ENCODE data around the gene MACROH2A2. TPM values are rescaled to one million over a fixed set of nuclear protein-coding genes. Genes with fewer than 3 reads are reported as not detected.

Gene MACROH2A2
- total and polyA plus RNA-seq, 2 donors (not counting 1 experiment from before 2014, with no cell fraction given): not detected

DNA sequence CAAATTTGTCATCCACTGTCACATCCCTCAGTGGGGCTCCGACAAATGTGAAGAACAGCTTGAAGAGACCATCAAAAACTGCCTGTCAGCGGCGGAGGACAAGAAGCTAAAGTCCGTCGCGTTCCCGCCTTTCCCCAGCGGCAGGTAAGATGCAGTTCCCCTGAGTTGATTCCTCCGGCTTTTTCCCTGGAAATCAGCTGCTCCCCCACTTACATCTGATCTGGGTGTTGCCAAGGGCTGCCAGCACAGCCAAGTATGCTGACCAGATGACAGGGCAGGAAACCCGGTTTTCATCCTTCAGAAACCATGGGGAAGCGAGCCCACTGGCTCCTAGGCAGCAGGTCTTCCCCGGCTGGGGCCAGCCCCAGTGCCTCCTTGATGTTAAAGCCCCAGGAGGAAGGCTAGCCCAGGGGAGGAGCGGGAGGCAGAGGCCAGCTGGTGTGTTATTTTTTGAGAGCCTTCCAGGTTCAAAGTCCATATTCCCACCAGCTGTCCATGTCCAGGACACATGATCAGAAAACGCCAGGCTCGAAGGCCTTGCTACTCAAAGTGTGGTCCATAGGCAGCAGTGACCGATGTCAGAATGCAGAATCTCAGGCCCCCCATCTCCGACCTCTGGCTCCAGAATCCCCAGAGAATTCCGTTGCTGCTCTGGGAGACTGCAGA lies 56.6 kb downstream of the MACROH2A2 start:
- H3K9me3 Mint-ChIP-seq (ENCODE audit: insufficient read depth): no peaks in the 10 kb centered on the region
- ChIA-PET CTCF (no interaction called here), POLR2A (no interaction called here)
- peaks cover 0 to 3% of the 10 kb centered on the region in 2 experiments for H3K36me3 ChIP-seq (replicated peaks in 1 of 2; ENCODE audit: control extremely low read depth in 1 of 2, control insufficient read depth in 1 of 2, extremely low read depth in 1 of 2, insufficient read depth in 2 of 2, low read length in 1 of 2)
- H3K4me3 ChIP-seq (ENCODE audit: control extremely low read depth in 1 of 5, extremely low read depth in 1 of 5, insufficient read depth in 1 of 5, low read depth in 2 of 5, low read length in 4 of 5): no peak overlapping the region
- H3K27me3 Mint-ChIP-seq: no peaks in the 10 kb centered on the region
- no peak for TF ChIP-seq EZH2 (IDR thresholded peaks at IDR 0.05; ENCODE audit: borderline replicate concordance, insufficient read depth, low read depth, low read length, poor library complexity, severe bottlenecking)
- TF ChIP-seq, protein P1, sequence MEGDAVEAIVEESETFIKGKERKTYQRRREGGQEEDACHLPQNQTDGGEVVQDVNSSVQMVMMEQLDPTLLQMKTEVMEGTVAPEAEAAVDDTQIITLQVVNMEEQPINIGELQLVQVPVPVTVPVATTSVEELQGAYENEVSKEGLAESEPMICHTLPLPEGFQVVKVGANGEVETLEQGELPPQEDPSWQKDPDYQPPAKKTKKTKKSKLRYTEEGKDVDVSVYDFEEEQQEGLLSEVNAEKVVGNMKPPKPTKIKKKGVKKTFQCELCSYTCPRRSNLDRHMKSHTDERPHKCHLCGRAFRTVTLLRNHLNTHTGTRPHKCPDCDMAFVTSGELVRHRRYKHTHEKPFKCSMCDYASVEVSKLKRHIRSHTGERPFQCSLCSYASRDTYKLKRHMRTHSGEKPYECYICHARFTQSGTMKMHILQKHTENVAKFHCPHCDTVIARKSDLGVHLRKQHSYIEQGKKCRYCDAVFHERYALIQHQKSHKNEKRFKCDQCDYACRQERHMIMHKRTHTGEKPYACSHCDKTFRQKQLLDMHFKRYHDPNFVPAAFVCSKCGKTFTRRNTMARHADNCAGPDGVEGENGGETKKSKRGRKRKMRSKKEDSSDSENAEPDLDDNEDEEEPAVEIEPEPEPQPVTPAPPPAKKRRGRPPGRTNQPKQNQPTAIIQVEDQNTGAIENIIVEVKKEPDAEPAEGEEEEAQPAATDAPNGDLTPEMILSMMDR (IDR thresholded peaks at IDR 0.05): no peak
- H3K4me3 Mint-ChIP-seq: no peak overlapping the region
- DNase-seq: no peak
- no peaks in the 10 kb centered on the region for H4K20me1 ChIP-seq (ENCODE audit: control insufficient read depth, insufficient read depth, low read length, poor library complexity, severe bottlenecking)
- ATAC-seq (ENCODE audit: low read depth): no peak
- H3K79me2 ChIP-seq (ENCODE audit: control insufficient read depth, insufficient read depth, low read length): no peaks in the 10 kb centered on the region
- no peaks in the 10 kb centered on the region for H3K27me3 ChIP-seq (replicated peaks in 1 of 4; ENCODE audit: control extremely low read depth in 1 of 4, control insufficient read depth in 3 of 4, insufficient read depth in 4 of 4, low read length in 3 of 4)
- intact Hi-C loops (cut with micrococcal nuclease): no loop called here
- H3K4me1 ChIP-seq (ENCODE audit: control insufficient read depth in 2 of 2, insufficient read depth in 2 of 2, low read length in 2 of 2): no peaks in the 10 kb centered on the region
- H2AFZ ChIP-seq (ENCODE audit: insufficient read depth, low read depth, low read length, poor library complexity, severe bottlenecking): no peak overlapping the region
- no peak overlapping the region for H3K9ac ChIP-seq (ENCODE audit: low read length)
- whole genome bisulfite sequencing (ENCODE audit: insufficient coverage): 97% methylated on average over 18 of the region's 18 CpGs
- H3K9me3 ChIP-seq (ENCODE audit: control extremely low read depth in 1 of 3, control insufficient read depth in 2 of 3, insufficient read depth in 1 of 3, low read length in 2 of 3): peaks cover 0 to 2% (median 0%) of the 10 kb centered on the region in 3 donors
- no peak overlapping the region for H3K4me2 ChIP-seq (replicated peaks; ENCODE audit: low read depth, low read length, poor library complexity, severe bottlenecking)
- peaks cover 4% of the 10 kb centered on the region for H3K4me1 Mint-ChIP-seq
- no peak overlapping the region for H3K27ac ChIP-seq (ENCODE audit: low read length in 2 of 2)
- no peak overlapping the region for H3K27ac Mint-ChIP-seq

DNA sequence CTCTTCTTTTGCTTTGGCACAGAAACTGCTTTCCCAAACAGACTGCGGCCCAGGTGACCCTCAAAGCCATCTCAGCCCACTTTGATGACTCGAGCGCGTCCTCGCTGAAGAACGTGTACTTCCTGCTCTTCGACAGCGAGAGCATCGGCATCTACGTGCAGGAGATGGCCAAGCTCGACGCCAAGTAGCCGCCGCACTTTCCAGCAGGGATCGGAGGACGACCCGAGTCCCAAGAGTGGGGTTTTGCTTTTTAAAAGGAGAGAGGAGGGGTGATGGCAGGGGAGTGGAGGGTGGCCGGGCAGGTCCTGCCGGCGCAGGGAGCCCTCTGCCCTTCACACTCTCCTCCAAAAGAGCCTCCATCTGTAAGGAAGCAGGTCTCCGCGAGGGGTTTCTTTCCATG lies 58.9 kb downstream of the MACROH2A2 start:
- Histone ChIP-seq H2AFZ (ENCODE audit: insufficient read depth, low read depth, low read length, poor library complexity, severe bottlenecking) (no peak overlapping the region), H3K36me3 (replicated peaks in 1 of 2; ENCODE audit: control extremely low read depth in 1 of 2, control insufficient read depth in 1 of 2, extremely low read depth in 1 of 2, insufficient read depth in 2 of 2, low read length in 1 of 2) (peaks cover 1 to 3% of the 10 kb centered on the region in 2 experiments), H3K4me3 (ENCODE audit: control extremely low read depth in 1 of 5, extremely low read depth in 1 of 5, insufficient read depth in 1 of 5, low read depth in 2 of 5, low read length in 4 of 5) (no peak overlapping the region), H3K9me3 (ENCODE audit: control extremely low read depth in 1 of 3, control insufficient read depth in 2 of 3, insufficient read depth in 1 of 3, low read length in 2 of 3) (peaks cover 0 to 2% (median 0%) of the 10 kb centered on the region in 3 donors), H3K4me2 (replicated peaks; ENCODE audit: low read depth, low read length, poor library complexity, severe bottlenecking) (no peak overlapping the region), H3K9ac (ENCODE audit: low read length) (no peak overlapping the region), H4K20me1 (ENCODE audit: control insufficient read depth, insufficient read depth, low read length, poor library complexity, severe bottlenecking) (no peaks in the 10 kb centered on the region), H3K27ac (ENCODE audit: low read length in 2 of 2) (no peak overlapping the region), H3K79me2 (ENCODE audit: control insufficient read depth, insufficient read depth, low read length) (no peaks in the 10 kb centered on the region), H3K4me1 (ENCODE audit: control insufficient read depth in 2 of 2, insufficient read depth in 2 of 2, low read length in 2 of 2) (peaks cover 0 to 4% of the 10 kb centered on the region in 2 donors), H3K27me3 (replicated peaks in 1 of 4; ENCODE audit: control extremely low read depth in 1 of 4, control insufficient read depth in 3 of 4, insufficient read depth in 4 of 4, low read length in 3 of 4) (no peaks in the 10 kb centered on the region)
- no peak for ATAC-seq (ENCODE audit: low read depth)
- no peak for DNase-seq
- Mint-ChIP-seq H3K9me3 (ENCODE audit: insufficient read depth) (no peaks in the 10 kb centered on the region), H3K27ac (no peak overlapping the region), H3K4me1 (peaks cover 8% of the 10 kb centered on the region), H3K27me3 (no peaks in the 10 kb centered on the region), H3K4me3 (no peak overlapping the region)
- intact Hi-C loops (cut with micrococcal nuclease): no loop called here
- no peak for TF ChIP-seq EZH2 (IDR thresholded peaks at IDR 0.05; ENCODE audit: borderline replicate concordance, insufficient read depth, low read depth, low read length, poor library complexity, severe bottlenecking)
- TF ChIP-seq, protein P1 (IDR thresholded peaks at IDR 0.05): no peak
- POLR2A ChIA-PET: no interaction called here
- CTCF ChIA-PET: no interaction called here
- 98% methylated on average over 17 of the region's 22 CpGs for WGBS (ENCODE audit: insufficient coverage)
